GM19193 (cell line): Measurements from ENCODE around the gene APLF.

Experiments used
- POLR2A ChIP-seq: IDR thresholded peaks from 4 replicates; pipeline ENCODE4 v1.6.1; 2011; ENCODE audit not compliant: insufficient read depth, insufficient read length; ENCODE audit errors: extremely low read depth

The APLF gene

GRCh38 chr2:68487773-68488355, 20.5 kb downstream of the APLF start:
- TF ChIP-seq POLR2A: no peak

GRCh38 chr2:68489282-68489681, 21.9 kb downstream of the APLF start:
- TF ChIP-seq POLR2A: no peak

- TF ChIP-seq POLR2A: no peak
These were observed 24.2 kb downstream of the APLF start for GRCh38 chr2:68491582-68491981.

DNA sequence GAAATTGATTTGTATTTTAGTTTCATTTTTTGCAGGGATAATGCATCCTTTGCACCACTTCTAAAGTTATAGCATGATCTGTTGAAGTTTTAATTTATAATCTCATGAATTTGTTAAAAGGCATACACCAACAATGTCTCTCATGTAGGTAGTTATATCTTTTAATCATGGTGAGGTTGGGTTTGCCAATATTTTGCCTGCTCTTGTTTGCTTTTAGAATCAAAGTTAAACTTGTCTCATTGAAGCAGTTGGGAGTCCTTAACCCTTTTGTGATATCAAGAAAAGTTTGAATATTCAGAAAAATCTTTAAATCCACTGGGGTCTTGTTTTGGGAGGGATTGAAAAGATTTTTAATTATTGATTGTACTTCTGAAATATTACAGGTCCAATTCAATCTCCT, 31.7 kb downstream of the APLF start:
- TF ChIP-seq POLR2A: no peak

DNA sequence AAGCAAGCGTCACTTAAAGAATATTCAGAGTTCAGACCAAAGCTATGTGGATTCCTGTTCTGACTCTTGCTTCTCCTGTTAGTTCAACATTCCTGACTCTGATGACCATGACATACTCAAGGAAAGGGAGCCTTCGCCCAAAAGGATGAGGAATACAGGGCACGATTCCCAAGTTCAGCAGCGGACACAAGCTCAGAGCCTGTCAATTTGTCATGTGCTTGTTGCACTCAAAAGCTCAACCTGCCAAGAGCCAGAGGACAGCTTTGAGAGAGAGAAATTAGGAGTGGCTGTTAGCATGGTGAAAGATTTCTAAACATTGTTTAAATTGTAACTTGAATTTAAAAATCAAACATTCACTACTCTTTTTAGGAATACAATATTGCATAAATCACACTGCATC, 33.3 kb downstream of the APLF start:
- no peak for TF ChIP-seq POLR2A

GRCh38 chr2:68501768-68502167, 34.4 kb downstream of the APLF start:
- TF ChIP-seq POLR2A: no peak

GRCh38 chr2:68505603-68506159, 38.3 kb downstream of the APLF start:
- no peak for TF ChIP-seq POLR2A

- no peak for TF ChIP-seq POLR2A
These were observed 38.8 kb downstream of the APLF start for GRCh38 chr2:68506170-68506569.

- TF ChIP-seq POLR2A: no peak
These were observed 44.9 kb downstream of the APLF start for GRCh38 chr2:68512326-68512725.

- no peak for TF ChIP-seq POLR2A
These were observed 45.6 kb downstream of the APLF start for GRCh38 chr2:68512966-68513365.

DNA sequence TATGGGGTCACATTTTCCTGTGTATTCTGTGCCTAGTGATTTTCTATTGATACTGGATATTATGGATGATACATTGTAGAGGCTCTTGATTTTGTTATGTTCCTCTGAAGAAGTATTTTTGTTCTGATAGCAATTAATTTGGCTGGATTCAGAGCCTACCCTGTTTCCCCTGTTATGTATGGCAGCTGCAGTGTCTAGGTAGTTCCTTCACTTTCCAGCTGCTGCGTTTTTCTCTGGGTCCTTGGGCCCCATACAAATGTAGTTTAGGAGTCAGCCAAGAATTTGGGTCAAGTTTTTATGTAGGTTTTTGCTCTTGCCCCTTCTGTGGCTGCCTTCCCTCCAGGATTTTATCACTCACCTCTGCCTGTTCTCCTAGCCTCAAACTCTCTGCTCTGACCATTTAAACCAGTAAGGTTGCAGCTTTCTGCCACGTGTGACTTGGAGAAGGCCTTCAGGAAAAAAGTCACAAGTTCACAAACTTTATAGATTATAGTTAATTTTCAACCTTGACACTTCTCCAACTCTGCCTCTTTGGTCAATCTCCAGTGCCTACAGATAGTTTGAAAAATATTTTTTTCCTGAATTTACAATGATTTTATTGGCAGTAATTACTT, 47.0 kb downstream of the APLF start:
- no peak for TF ChIP-seq POLR2A

DNA sequence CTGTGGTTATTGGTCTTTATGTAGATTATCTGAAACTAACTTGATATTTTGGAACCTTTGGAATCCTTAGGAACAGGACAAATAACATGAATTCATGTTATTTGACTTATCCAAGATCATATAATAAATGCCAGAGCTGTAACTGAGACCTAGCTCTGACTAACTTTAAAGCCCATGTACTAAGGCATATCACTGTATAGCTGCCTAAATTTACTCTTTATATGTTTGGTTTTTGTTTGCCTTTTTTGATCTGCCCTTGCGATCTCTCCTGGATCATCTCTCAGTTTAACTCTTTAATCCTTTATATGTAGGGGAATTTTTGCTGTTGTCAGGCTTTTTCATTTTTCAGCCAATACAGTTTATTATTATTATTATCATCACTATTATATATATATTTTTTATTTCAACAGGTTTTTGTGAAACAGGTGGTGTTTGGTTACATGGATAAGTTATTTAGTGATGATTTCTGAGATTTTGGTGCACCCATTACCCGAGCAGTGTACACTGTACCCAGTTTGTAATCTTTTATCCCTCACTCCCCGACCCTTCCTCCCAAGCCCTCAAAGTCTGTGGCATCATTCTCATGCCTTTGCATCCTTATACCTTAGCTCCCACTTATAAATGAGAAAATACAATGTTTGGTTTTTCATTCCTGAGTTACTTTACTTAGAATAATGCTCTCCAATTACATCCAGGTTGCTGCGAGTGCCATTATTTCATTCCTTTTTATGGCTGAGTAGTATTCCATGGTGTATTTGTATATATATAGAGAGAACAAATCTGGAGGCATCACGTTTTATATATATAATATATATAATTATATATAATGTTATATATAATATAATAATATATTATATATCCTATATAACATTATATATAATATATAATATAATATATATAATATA, 48.9 kb downstream of the APLF start:
- TF ChIP-seq POLR2A: no peak

GRCh38 chr2:68519236-68519635, 51.9 kb downstream of the APLF start:
- TF ChIP-seq POLR2A: no peak

DNA sequence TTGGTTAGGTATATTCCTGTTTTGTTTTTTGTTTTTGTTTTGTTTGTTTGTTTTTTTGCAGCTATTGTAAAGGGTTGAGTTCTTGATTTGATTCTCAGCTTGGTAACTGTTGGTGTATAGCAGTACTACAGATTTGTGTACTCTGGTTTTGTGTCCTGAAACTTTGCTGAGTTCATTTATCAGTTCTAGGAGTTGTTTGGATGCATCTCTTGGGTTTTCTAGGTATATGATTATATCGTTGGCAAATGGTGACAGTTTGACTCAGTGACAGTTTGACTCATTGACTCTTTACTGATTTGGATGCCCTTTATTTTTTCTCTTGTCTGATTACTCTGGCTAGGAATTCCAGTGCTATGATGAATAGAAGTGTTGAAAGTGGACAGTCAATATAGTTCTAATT, 53.7 kb downstream of the APLF start:
- TF ChIP-seq POLR2A: no peak

DNA sequence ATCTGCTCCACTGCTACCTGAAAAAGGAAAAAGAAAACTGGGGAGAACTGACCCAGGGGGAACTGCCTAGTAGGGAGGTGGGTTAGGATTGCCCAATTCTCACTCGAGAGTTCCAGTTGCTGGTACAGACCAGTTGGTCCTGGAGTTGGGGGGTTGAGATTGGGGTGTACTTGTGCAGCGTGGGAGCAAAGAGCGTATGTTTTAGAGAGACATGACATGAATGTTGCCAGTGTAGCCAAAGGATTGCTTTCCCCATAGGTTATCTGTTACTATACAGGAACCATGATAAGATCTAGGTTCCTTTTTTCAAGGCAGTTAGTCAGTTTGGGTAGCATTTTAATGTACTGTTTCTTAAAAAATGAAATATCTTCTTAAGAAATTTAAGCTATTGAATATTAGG, 68.6 kb downstream of the APLF start:
- TF ChIP-seq POLR2A: no peak
